HepG2 (cell line): Measurements from ENCODE around the gene RILP. TPM values are rescaled to one million over a fixed set of nuclear protein-coding genes. Genes with fewer than 3 reads are reported as not detected.

ENCODE experiments used
- CENPT ChIP-seq: sonication (generic); formaldehyde crosslinking; IDR thresholded peaks from 2 replicates; pipeline ENCODE4 v1.8.0; 2022; ENCODE audit warnings: low read depth, mild to moderate bottlenecking, moderate library complexity, missing genetic modification reagents
- GZF1 ChIP-seq: sonication (generic); formaldehyde crosslinking; IDR thresholded peaks from 2 replicates; pipeline ENCODE4 v1.5.1; 2020; ENCODE audit warnings: mild to moderate bottlenecking, missing genetic modification reagents
- HMG20B ChIP-seq: conservative IDR thresholded peaks from 2 replicates; pipeline ENCODE4 v1.6.1; 2016; ENCODE audit warnings: missing genetic modification reagents, missing compliant biosample characterization
- HOXD1 ChIP-seq: sonication (generic); formaldehyde crosslinking; IDR thresholded peaks from 2 replicates; pipeline ENCODE4 v1.5.0; 2020; ENCODE audit warnings: missing genetic modification reagents
- ISL2 ChIP-seq: sonication (generic); formaldehyde crosslinking; IDR thresholded peaks from 2 replicates; pipeline ENCODE4 v1.5.0; 2020; ENCODE audit warnings: missing genetic modification reagents
- KDM2A ChIP-seq: sonication (generic); formaldehyde crosslinking; IDR thresholded peaks from 2 replicates; pipeline ENCODE4 v1.4.0; 2020; ENCODE audit warnings: low read depth, missing genetic modification reagents, borderline replicate concordance
- LCORL ChIP-seq, 2 experiments: fragments of 450-650 bp in 1 of 2; sonication (generic) in 1 of 2; formaldehyde crosslinking in 1 of 2; IDR thresholded peaks; 2 replicates each; pipeline versions ENCODE4 v1.5.0 to v1.6.1; 2017 to 2020; ENCODE audit warnings: antibody characterized with exemption in 1 of 2, missing genetic modification reagents in 1 of 2
- MAF1 ChIP-seq: sonication (generic); formaldehyde crosslinking; IDR thresholded peaks from 2 replicates; pipeline ENCODE4 v1.5.0; 2020; ENCODE audit warnings: missing genetic modification reagents, borderline replicate concordance
- NR2F1 ChIP-seq, 2 experiments: fragments of 450-650 bp in 1 of 2; formaldehyde crosslinking in 1 of 2; IDR thresholded peaks; 2 replicates each; pipeline versions ENCODE4 v1.5.0 to v1.6.1; 2016 to 2020; ENCODE audit warnings: mild to moderate bottlenecking in 1 of 2, missing compliant biosample characterization in 1 of 2, missing genetic modification reagents in 1 of 2, moderate library complexity in 1 of 2
- REL ChIP-seq: sonication (generic); formaldehyde crosslinking; conservative IDR thresholded peaks from 2 replicates; pipeline ENCODE4 v1.8.0; 2022; ENCODE audit warnings: mild to moderate bottlenecking, missing genetic modification reagents, moderate library complexity
- SMARCC2 ChIP-seq: fragments of 450-650 bp; IDR thresholded peaks from 2 replicates; pipeline ENCODE4 v1.6.1; 2017; ENCODE audit warnings: antibody characterized with exemption, mild to moderate bottlenecking
- SOX13 ChIP-seq, 3 experiments: fragments of 450-650 bp in 1 of 3; sonication (generic) in 1 of 3; formaldehyde crosslinking in 1 of 3; IDR thresholded peaks in 2 of 3; conservative IDR thresholded peaks in 1 of 3; 2 replicates each; pipeline versions ENCODE4 v1.5.0 to v1.6.1; 2016 to 2020; ENCODE audit warnings: antibody characterized with exemption in 1 of 3, mild to moderate bottlenecking in 1 of 3, missing compliant biosample characterization in 1 of 3, missing genetic modification reagents in 1 of 3, moderate library complexity in 1 of 3
- TARDBP ChIP-seq: sonication (generic); formaldehyde crosslinking; IDR thresholded peaks from 2 replicates; pipeline ENCODE4 v1.8.0; 2022; ENCODE audit warnings: mild to moderate bottlenecking, missing genetic modification reagents
- TOE1 ChIP-seq: sonication (generic); formaldehyde crosslinking; IDR thresholded peaks from 2 replicates; pipeline ENCODE4 v1.4.0; 2020; ENCODE audit warnings: mild to moderate bottlenecking, missing genetic modification reagents
- TSC22D2 ChIP-seq: sonication (generic); formaldehyde crosslinking; IDR thresholded peaks from 2 replicates; pipeline ENCODE4 v1.5.1; 2020; ENCODE audit warnings: missing genetic modification reagents, mild to moderate bottlenecking, borderline replicate concordance
- XRCC5 ChIP-seq: fragments of 200-400 bp; formaldehyde crosslinking; optimal IDR thresholded peaks from 2 replicates; pipeline ENCODE3; 2017; ENCODE audit warnings: mild to moderate bottlenecking, low read length
- ZBTB21 ChIP-seq: sonication (generic); formaldehyde crosslinking; IDR thresholded peaks from 2 replicates; pipeline ENCODE4 v1.4.0; 2020; ENCODE audit warnings: missing genetic modification reagents
- ZFP41 ChIP-seq: sonication (generic); formaldehyde crosslinking; IDR thresholded peaks from 2 replicates; pipeline ENCODE4 v1.4.0; 2020; ENCODE audit warnings: mild to moderate bottlenecking, missing genetic modification reagents, borderline replicate concordance
- ZFP62 ChIP-seq: sonication (generic); formaldehyde crosslinking; IDR thresholded peaks from 2 replicates; pipeline ENCODE4 v1.4.0; 2020; ENCODE audit warnings: missing genetic modification reagents
- ZMYM2 ChIP-seq: sonication (generic); formaldehyde crosslinking; IDR thresholded peaks from 2 replicates; pipeline ENCODE4 v1.8.0; 2022; ENCODE audit warnings: mild to moderate bottlenecking, missing genetic modification reagents
- ZNF576 ChIP-seq: sonication (generic); formaldehyde crosslinking; IDR thresholded peaks from 2 replicates; pipeline ENCODE4 v1.4.0; 2020; ENCODE audit warnings: mild to moderate bottlenecking, missing genetic modification reagents
- ZNF615 ChIP-seq: sonication (generic); formaldehyde crosslinking; IDR thresholded peaks from 2 replicates; pipeline ENCODE4 v1.5.0; 2020; ENCODE audit warnings: mild to moderate bottlenecking, missing genetic modification reagents, borderline replicate concordance
- ZNF674 ChIP-seq: sonication (generic); formaldehyde crosslinking; IDR thresholded peaks from 2 replicates; pipeline ENCODE4 v1.5.0; 2020; ENCODE audit warnings: low read depth, mild to moderate bottlenecking, missing genetic modification reagents
- ZNF761 ChIP-seq: sonication (generic); formaldehyde crosslinking; conservative IDR thresholded peaks from 2 replicates; pipeline ENCODE4 v1.4.0; 2020; ENCODE audit warnings: mild to moderate bottlenecking, missing genetic modification reagents
- polyA plus RNA-seq, 8 experiments: library from polyadenylated mRNA; depleted of rRNA in 3 of 8; stranded (reverse) in 7 of 8; unstranded in 1 of 8; fragments of >200 nt; fragmentation: Illumina TruSeq in 4 of 8; extraction: Trizol in 4 of 8; gene quantifications; 2 replicates each; pipeline versions ENCODE4 v1.2.1 to v1.2.3, GENCODE V29; 2011 to 2016; ENCODE audit warnings: low read depth in 4 of 8, missing spikeins in 1 of 8, mixed read lengths in 1 of 8; ENCODE audit not compliant: insufficient read depth in 1 of 8
- total RNA-seq, 5 experiments: library from RNA; depleted of rRNA; stranded (reverse); fragments of >200 nt; fragmentation: Illumina TruSeq; extraction: Trizol; gene quantifications; 2 replicates each; pipeline ENCODE4 v1.2.3, GENCODE V29; 2016; ENCODE audit warnings: low read depth in 1 of 5
- TF ChIP-seq, protein P1 (sequence below): sonication (generic); formaldehyde crosslinking; IDR thresholded peaks from 2 replicates; pipeline ENCODE4 v1.8.0; 2022; ENCODE audit warnings: mild to moderate bottlenecking, missing genetic modification reagents, moderate library complexity
- TF ChIP-seq, protein P2 (sequence below), 2 experiments: sonication (generic) in 1 of 2; formaldehyde crosslinking in 1 of 2; IDR thresholded peaks; 2 replicates each; pipeline versions ENCODE4 v1.4.0 to v1.6.1; 2018 to 2020; ENCODE audit warnings: missing genetic modification reagents in 2 of 2, borderline replicate concordance in 1 of 2, low read depth in 1 of 2, mild to moderate bottlenecking in 1 of 2, missing biosample characterization in 1 of 2

RILP gene
- total and polyA plus RNA-seq, 2 of the 13 experiments (the other 11 are each of a cell fraction or from before 2014, with no cell fraction given) = 6.6 to 8.1 TPM

DNA sequence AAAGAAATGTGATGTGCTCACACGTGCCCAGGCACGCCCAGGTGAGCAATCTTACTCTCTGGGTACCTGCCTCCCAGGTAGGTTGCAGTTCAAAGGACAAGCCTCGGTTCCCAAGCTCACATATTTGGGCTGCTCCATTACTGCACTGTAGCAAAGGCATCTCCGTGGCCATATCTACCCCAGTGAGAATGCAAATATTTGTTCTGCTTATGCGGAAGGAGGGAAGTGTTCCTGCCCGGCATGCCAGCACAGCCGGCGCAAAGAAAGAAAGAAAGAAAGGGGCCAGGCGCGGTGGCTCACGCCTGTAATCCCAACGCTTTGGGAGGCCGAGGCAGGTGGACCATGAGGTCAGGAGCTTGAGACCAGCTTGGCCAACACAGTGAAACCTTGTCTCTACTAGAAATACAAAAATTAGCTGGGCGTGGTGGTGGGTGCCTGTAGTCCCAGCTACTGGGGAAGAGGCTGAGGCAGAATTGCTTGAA, 51.8 kb downstream of the RILP start (continued):
- TF ChIP-seq ZNF576 = no peak
- no peak for TF ChIP-seq MAF1
- TF ChIP-seq ISL2 = peak; percentile 57
- TF ChIP-seq SMARCC2 = no peak
- no peak for TF ChIP-seq ZBTB21 (CRISPR knock-in tag)
- no peak for TF ChIP-seq HMG20B
- TF ChIP-seq TARDBP = peak; percentile 81
- TF ChIP-seq ZFP41 (CRISPR knock-in tag) = no peak
- no peak for TF ChIP-seq CENPT
- TF ChIP-seq ZNF761 (CRISPR knock-in tag) = no peak
- 0 out of 2 replicates have a peak, but pooled peaks have one; percentile 19 for TF ChIP-seq SOX13 (IDR thresholded peaks at IDR 0.05)
- peak in 1 of 2 experiments; percentile 76; a peak in 2 of 4 replicates for TF ChIP-seq SOX13 (CRISPR knock-in tag; conservative IDR thresholded peaks at IDR 0.05 in 1 of 2, IDR thresholded peaks at IDR 0.05 in 1 of 2)
- no peak for TF ChIP-seq TSC22D2
- no peak for TF ChIP-seq ZFP62 (CRISPR knock-in tag)
- no peak for TF ChIP-seq TOE1
- no peak for TF ChIP-seq XRCC5
- TF ChIP-seq GZF1 (CRISPR knock-in tag) = no peak
- no peak for TF ChIP-seq HOXD1
- no peak; the same call in 1 of the 2 replicates for TF ChIP-seq KDM2A
- TF ChIP-seq, protein P1, sequence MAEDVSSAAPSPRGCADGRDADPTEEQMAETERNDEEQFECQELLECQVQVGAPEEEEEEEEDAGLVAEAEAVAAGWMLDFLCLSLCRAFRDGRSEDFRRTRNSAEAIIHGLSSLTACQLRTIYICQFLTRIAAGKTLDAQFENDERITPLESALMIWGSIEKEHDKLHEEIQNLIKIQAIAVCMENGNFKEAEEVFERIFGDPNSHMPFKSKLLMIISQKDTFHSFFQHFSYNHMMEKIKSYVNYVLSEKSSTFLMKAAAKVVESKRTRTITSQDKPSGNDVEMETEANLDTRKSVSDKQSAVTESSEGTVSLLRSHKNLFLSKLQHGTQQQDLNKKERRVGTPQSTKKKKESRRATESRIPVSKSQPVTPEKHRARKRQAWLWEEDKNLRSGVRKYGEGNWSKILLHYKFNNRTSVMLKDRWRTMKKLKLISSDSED = no peak
- TF ChIP-seq, protein P2, sequence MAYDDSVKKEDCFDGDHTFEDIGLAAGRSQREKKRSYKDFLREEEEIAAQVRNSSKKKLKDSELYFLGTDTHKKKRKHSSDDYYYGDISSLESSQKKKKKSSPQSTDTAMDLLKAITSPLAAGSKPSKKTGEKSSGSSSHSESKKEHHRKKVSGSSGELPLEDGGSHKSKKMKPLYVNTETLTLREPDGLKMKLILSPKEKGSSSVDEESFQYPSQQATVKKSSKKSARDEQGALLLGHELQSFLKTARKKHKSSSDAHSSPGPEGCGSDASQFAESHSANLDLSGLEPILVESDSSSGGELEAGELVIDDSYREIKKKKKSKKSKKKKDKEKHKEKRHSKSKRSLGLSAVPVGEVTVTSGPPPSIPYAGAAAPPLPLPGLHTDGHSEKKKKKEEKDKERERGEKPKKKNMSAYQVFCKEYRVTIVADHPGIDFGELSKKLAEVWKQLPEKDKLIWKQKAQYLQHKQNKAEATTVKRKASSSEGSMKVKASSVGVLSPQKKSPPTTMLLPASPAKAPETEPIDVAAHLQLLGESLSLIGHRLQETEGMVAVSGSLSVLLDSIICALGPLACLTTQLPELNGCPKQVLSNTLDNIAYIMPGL (CRISPR knock-in tag; IDR thresholded peaks at IDR 0.05; ENCODE audit: borderline replicate concordance in 1 of 2, low read depth in 1 of 2) = peak in 1 of 2 experiments; percentile 41; a peak in 1 of 4 replicates
- no peak for TF ChIP-seq ZNF615 (CRISPR knock-in tag)
- TF ChIP-seq ZMYM2 (CRISPR knock-in tag) = peak; percentile 81
- no peak for TF ChIP-seq LCORL (IDR thresholded peaks at IDR 0.05)
- peak; percentile 98 for TF ChIP-seq LCORL (CRISPR knock-in tag; IDR thresholded peaks at IDR 0.05)
- TF ChIP-seq REL = no peak
- TF ChIP-seq NR2F1 (CRISPR knock-in tag; IDR thresholded peaks at IDR 0.05) = no peak; a peak in 1 of 4 replicates
- no peak for TF ChIP-seq ZNF674 (CRISPR knock-in tag)
